HG03060 (cell line): Measurements from ENCODE around the gene TMEM81.

Source experiments
- ATAC-seq: cut with Tn5 transposase; IDR thresholded peaks from one replicate; pipeline ENCODE4 v1.9.1; 2021; ENCODE audit warnings: low read depth, moderate number of reproducible peaks; ENCODE audit not compliant: unreplicated experiment

TMEM81 gene

GRCh38 chr1:205061665-205062069 lies 22.6 kb downstream of the TMEM81 start:
- ATAC-seq = no peak

GRCh38 chr1:205061227-205061626 lies 23.0 kb downstream of the TMEM81 start:
- ATAC-seq = no peak

- no peak for ATAC-seq
Observed at GRCh38 chr1:205060746-205061145, 23.5 kb downstream of the TMEM81 start.

GRCh38 chr1:205059660-205060059 lies 24.6 kb downstream of the TMEM81 start:
- ATAC-seq = no peak

- no peak for ATAC-seq
Observed at GRCh38 chr1:205058853-205059252, 25.4 kb downstream of the TMEM81 start.

GRCh38 chr1:205057808-205058575 lies 26.3 kb downstream of the TMEM81 start:
- ATAC-seq = no peak

- ATAC-seq = no peak
Observed at GRCh38 chr1:205056956-205057568, 27.2 kb downstream of the TMEM81 start.

GRCh38 chr1:205056188-205056611 lies 28.1 kb downstream of the TMEM81 start:
- no peak for ATAC-seq

- no peak for ATAC-seq
Observed at GRCh38 chr1:205054013-205054412, 30.2 kb downstream of the TMEM81 start.

GRCh38 chr1:205053296-205053695 lies 31.0 kb downstream of the TMEM81 start:
- ATAC-seq = no peak

- no peak for ATAC-seq
Observed at GRCh38 chr1:205052690-205053089, 31.6 kb downstream of the TMEM81 start.

- ATAC-seq = no peak
Observed at GRCh38 chr1:205049479-205049878, 34.8 kb downstream of the TMEM81 start.

- ATAC-seq = no peak
Observed at GRCh38 chr1:205048382-205048781, 35.9 kb downstream of the TMEM81 start.

- no peak for ATAC-seq
Observed at GRCh38 chr1:205047764-205048231, 36.5 kb downstream of the TMEM81 start.

GRCh38 chr1:205046870-205047269 lies 37.4 kb downstream of the TMEM81 start:
- no peak for ATAC-seq

- ATAC-seq = no peak
Observed at GRCh38 chr1:205045146-205045545, 39.1 kb downstream of the TMEM81 start.

- no peak for ATAC-seq
Observed at GRCh38 chr1:205044741-205045140, 39.5 kb downstream of the TMEM81 start.

- no peak for ATAC-seq
Observed at GRCh38 chr1:205043866-205044265, 40.4 kb downstream of the TMEM81 start.

- ATAC-seq = no peak
Observed at GRCh38 chr1:205042911-205043806, 41.1 kb downstream of the TMEM81 start, which contains the start of gene CNTN2. CNTN2 (plus strand) TSS chr1:205043212; CDS start chr1:205053186, 9,974 bp downstream.

GRCh38 chr1:205041998-205042910 lies 42.0 kb downstream of the TMEM81 start:
- no peak for ATAC-seq
